GM18505 (cell line): ENCODE results near the gene TEKT4.
"Not testable (repeated sequence)": the region's sequence is repeated elsewhere in the genome, so short reads cannot be mapped to it uniquely, and the experiment has no call there.

Experiments used
- ATAC-seq: cut with Tn5 transposase; IDR thresholded peaks from one replicate; pipeline ENCODE4 v1.9.1; 2021; ENCODE audit not compliant: unreplicated experiment
- POLR2A ChIP-seq: IDR thresholded peaks from 4 replicates; pipeline ENCODE4 v1.6.1; 2011; ENCODE audit warnings: borderline replicate concordance; ENCODE audit not compliant: insufficient read depth, insufficient read length; ENCODE audit errors: extremely low read depth

Gene TEKT4

GRCh38 chr2:94872676-94873361, 1.6 kb downstream of the TEKT4 start:
- no peak for TF ChIP-seq POLR2A
- no peak for ATAC-seq

- ATAC-seq, result no peak
- no peak for TF ChIP-seq POLR2A
Observed at GRCh38 chr2:94873362-94874276, 2.4 kb downstream of the TEKT4 start.

GRCh38 chr2:94874277-94874997, 3.2 kb downstream of the TEKT4 start:
- no peak for TF ChIP-seq POLR2A
- ATAC-seq, result peak; percentile 88

- no peak for TF ChIP-seq POLR2A
- ATAC-seq, result no peak
Observed at GRCh38 chr2:94875064-94875819, 4.0 kb downstream of the TEKT4 start.

GRCh38 chr2:94875820-94876522, 4.7 kb downstream of the TEKT4 start:
- TF ChIP-seq POLR2A, result no peak
- ATAC-seq, result no peak

- no peak for ATAC-seq
Observed at GRCh38 chr2:94876523-94876863, 5.3 kb downstream of the TEKT4 start.

GRCh38 chr2:94877129-94877528, 5.9 kb downstream of the TEKT4 start:
- ATAC-seq, result no peak
- no peak for TF ChIP-seq POLR2A

More at GRCh38 chr2:94876523-94876863, 5.3 kb downstream of the TEKT4 start:
- TF ChIP-seq POLR2A, result no peak

GRCh38 chr2:94878575-94878974, 7.3 kb downstream of the TEKT4 start:
- not testable (repeated sequence) for ATAC-seq

GRCh38 chr2:94879314-94879981, 8.2 kb downstream of the TEKT4 start:
- no peak for TF ChIP-seq POLR2A
- ATAC-seq, result no peak

GRCh38 chr2:94879982-94880377, 8.8 kb downstream of the TEKT4 start:
- no peak for TF ChIP-seq POLR2A
- no peak for ATAC-seq

- no peak for ATAC-seq
- TF ChIP-seq POLR2A, result no peak
Observed at GRCh38 chr2:94880507-94880906, 9.3 kb downstream of the TEKT4 start.

- no peak for ATAC-seq
- TF ChIP-seq POLR2A, result no peak
Observed at GRCh38 chr2:94881070-94881469, 9.8 kb downstream of the TEKT4 start.
